ENCODE data around the gene PGAM1.
"Not testable (repeated sequence)": the region's sequence is repeated elsewhere in the genome, so short reads cannot be mapped to it uniquely, and the experiment has no call there.

The PGAM1 gene

DNA sequence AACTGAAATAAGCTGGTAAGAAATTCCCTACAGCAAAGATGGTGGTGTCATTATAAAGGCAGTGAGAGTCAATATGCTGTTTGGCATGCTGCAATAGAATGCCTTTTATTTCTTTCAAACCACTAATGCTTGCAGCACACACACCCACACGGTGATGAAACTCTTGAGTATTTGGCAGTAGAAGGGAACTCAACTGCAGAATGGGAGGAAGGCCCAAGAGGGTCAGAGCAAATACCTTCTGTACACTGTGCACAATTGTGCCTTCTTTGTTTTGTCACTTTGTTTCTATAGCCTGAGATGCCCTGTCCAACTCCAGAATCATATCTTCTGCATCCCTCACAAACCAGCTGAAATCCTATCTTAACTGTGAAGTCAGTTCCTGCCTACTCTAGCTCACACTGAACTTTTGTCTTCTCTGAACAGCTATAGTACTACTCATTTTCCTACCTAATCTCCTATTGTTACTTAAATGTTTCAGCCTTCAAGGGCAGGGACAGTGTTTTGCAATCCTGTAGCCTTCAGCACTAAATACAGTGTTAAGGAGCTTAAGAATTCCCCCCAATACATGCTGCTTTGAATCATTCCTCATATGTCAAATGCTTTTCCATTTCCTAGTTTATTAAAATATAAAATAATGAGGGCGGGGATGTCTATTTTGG is 50.1 kb downstream of the PGAM1 start:
- in situ Hi-C loops (cut with MboI; ENCODE audit: low sequenced_read_pairs), result no loop called here
- no peaks in the 10 kb centered on the region for H3K27me3 ChIP-seq (ENCODE audit: low read depth)
- no peak overlapping the region for H3K4me3 ChIP-seq
- peak; percentile 34 to 80 for DNase-seq (ENCODE audit: low spot score in 2 of 2)
- no peaks in the 10 kb centered on the region for H3K9me3 ChIP-seq
- peaks cover 27% of the 10 kb centered on the region for H3K4me1 ChIP-seq
- peaks cover 72% of the 10 kb centered on the region for H3K36me3 ChIP-seq (replicated peaks)

DNA sequence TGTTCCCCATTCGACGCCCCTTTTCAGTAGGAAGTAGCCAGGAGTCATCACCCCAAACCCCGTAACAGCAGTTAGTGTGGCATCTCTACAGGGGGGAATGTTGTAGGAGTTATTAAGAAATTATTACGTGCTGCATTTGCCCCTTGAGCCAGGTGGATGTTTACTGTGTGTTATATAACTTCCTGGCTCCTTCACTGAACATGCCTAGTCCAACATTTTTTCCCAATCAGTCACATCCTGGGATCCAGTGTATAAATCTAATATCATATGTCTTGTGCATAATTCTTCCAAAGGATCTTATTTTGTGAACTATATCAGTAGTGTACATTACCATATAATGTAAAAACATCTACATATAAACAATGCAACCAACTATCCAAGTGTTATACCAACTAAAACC is 53.4 kb downstream of the PGAM1 start:
- H3K4me3 ChIP-seq; H3K27me3 ChIP-seq (ENCODE audit: low read depth); in situ Hi-C loops (cut with MboI; ENCODE audit: low sequenced_read_pairs); DNase-seq (ENCODE audit: low spot score in 2 of 2); H3K9me3 ChIP-seq: not testable (repeated sequence)
- Histone ChIP-seq H3K36me3 (replicated peaks) (peaks cover 55% of the 10 kb centered on the region), H3K4me1 (peaks cover 27% of the 10 kb centered on the region)

DNA sequence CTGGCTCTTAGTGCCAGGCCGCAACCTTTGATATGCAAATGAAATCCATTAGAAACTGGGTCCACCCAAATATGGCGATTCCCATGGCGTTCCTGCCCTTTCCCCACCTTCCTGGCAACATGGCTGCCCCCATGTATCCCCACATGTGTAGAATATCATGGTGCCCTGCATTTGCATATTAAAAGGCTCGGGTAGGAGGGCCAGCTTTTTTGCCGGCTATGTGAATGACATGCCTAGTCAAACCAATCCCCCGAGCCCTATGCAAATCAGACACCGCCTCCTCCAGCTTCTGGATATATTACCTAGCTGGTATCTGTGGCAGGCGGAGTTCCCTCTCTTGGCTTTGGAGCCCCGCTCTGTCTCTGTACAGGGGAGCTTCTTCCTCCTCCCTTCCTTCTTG is 53.9 kb downstream of the PGAM1 start:
- in situ Hi-C loops (cut with MboI; ENCODE audit: low sequenced_read_pairs), result no loop called here
- Histone ChIP-seq H3K4me1 (peaks cover 27% of the 10 kb centered on the region), H3K27me3 (ENCODE audit: low read depth) (no peaks in the 10 kb centered on the region), H3K9me3 (no peaks in the 10 kb centered on the region), H3K4me3 (no peak overlapping the region), H3K36me3 (replicated peaks) (peaks cover 49% of the 10 kb centered on the region)
- peak; percentile 96 for DNase-seq (ENCODE audit: low spot score in 2 of 2)

DNA sequence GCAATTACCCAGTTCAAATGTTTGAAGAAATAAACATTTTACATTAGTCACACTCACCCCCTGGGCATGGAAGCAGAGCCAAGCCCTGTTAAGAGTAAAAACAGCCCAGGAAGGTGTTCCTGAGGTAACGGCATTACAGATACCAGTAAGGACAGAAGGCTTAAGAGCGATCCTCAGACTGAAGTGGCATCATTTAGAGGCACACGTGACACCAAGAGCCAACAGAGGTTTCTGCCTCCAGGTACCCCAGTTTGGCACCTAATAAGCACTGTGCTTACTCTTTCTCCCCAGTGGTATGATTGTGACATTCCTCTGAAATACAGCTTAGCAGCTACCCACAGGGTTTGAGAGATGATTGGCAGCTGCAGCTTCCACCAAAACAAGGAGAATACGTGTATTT is 55.1 kb downstream of the PGAM1 start:
- Histone ChIP-seq H3K27me3 (ENCODE audit: low read depth) (no peaks in the 10 kb centered on the region), H3K4me3 (no peak overlapping the region), H3K36me3 (replicated peaks) (peaks cover 50% of the 10 kb centered on the region), H3K9me3 (no peaks in the 10 kb centered on the region), H3K4me1 (peaks cover 19% of the 10 kb centered on the region)
- DNase-seq (ENCODE audit: low spot score in 2 of 2), result no peak
- in situ Hi-C loops (cut with MboI; ENCODE audit: low sequenced_read_pairs), result no loop called here

DNA sequence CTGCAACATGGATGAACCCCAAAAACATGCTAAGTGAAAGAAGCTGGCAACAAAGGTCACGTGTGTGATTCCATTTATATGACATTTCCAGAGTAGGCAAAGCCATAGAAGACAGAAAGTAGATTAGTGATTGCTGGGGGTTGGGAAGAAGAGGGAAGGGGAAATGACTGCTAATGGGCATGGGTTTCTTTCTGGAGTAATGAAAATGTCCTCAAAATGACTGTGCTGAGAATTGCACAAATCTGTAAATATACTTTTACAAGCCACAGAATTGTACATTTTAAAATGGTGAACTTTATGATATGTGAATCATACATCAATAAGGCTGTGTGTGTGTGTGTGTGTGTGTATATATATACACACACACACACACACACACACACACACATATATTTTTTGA is 56.4 kb downstream of the PGAM1 start:
- Histone ChIP-seq H3K27me3 (ENCODE audit: low read depth) (no peaks in the 10 kb centered on the region), H3K9me3 (no peaks in the 10 kb centered on the region), H3K4me3 (no peak overlapping the region), H3K4me1 (peaks cover 11% of the 10 kb centered on the region), H3K36me3 (replicated peaks) (peaks cover 40% of the 10 kb centered on the region)
- DNase-seq (ENCODE audit: low spot score in 2 of 2), result no peak
- in situ Hi-C loops (cut with MboI; ENCODE audit: low sequenced_read_pairs), result no loop called here
